HG03175 (cell line): ENCODE results near the gene HDDC3.

Experiments used
- ATAC-seq: cut with Tn5 transposase; IDR thresholded peaks from one replicate; pipeline ENCODE4 v1.9.1; 2021; ENCODE audit warnings: mild to moderate bottlenecking, moderate library complexity; ENCODE audit not compliant: unreplicated experiment

The HDDC3 gene

GRCh38 chr15:90895571-90896117, 36.7 kb downstream of the HDDC3 start:
- ATAC-seq, result no peak

GRCh38 chr15:90893175-90894090, 38.9 kb downstream of the HDDC3 start:
- ATAC-seq, result no peak

DNA sequence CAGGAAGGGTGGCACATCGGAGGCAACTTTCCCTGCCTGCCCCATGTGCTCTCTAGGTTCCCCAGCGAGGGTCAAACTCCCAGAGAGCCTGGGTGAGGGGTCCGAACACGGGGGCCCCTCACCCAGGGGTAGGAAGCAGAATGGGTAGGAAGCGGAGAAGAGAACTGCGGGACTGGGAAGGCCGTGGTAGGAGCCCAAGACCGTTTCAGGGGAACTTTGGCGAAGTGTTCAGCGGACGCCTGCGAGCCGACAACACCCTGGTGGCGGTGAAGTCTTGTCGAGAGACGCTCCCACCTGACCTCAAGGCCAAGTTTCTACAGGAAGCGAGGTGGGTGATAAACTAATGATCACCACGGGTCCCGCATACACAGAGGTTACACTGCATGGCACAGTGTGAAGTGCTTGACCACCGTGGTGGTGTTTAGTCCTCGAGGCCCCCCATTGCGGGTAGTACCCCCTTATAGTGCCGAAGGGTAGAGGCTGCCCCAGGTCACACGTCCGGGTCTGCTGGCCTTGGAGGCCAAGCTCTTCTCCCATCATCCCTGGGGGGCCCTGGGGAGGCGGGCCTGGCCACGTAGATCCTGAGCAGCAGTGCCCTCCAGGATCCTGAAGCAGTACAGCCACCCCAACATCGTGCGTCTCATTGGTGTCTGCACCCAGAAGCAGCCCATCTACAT, 39.7 kb downstream of the HDDC3 start:
- no peak for ATAC-seq

DNA sequence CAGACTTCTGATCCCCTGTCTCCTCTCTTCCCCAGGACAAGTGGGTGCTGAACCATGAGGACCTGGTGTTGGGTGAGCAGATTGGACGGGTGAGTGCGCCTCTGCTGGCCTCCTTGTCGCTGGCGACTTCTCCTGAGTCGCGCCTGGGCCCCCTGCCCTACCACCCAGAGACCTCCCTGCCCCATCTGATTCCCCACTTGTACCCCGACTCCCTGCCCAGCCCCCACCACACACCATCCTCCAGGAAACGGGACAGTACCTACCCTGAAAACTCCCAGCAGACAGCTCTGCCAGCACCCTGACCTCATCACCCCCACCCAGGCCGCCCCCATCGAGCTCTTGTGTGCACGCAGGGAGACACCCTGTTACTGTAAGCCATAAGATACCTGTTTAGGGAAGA, 40.3 kb downstream of the HDDC3 start:
- ATAC-seq, result no peak

GRCh38 chr15:90891346-90891949, 40.9 kb downstream of the HDDC3 start:
- ATAC-seq, result no peak

DNA sequence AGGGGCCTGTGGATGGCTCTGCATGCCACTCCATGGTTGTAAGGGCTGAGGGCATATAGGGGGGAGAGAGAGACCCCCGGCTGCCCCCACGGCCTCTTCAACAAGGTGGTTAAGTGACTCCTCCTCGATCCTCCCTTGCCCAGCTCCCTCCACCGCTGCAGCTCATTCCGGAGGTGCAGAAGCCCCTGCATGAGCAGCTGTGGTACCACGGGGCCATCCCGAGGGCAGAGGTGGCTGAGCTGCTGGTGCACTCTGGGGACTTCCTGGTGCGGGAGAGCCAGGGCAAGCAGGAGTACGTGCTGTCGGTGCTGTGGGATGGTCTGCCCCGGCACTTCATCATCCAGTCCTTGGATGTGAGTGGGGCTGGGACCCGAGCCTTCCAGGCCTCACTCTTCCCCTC, 41.5 kb downstream of the HDDC3 start:
- no peak for ATAC-seq

GRCh38 chr15:90889736-90890456, 42.5 kb downstream of the HDDC3 start:
- ATAC-seq, result no peak

- no peak for ATAC-seq
Measured at GRCh38 chr15:90889313-90889730, 43.0 kb downstream of the HDDC3 start.

- ATAC-seq, result no peak
Measured at GRCh38 chr15:90887037-90887481, 45.3 kb downstream of the HDDC3 start.

- no peak for ATAC-seq
Measured at GRCh38 chr15:90886291-90886614, 46.1 kb downstream of the HDDC3 start.

DNA sequence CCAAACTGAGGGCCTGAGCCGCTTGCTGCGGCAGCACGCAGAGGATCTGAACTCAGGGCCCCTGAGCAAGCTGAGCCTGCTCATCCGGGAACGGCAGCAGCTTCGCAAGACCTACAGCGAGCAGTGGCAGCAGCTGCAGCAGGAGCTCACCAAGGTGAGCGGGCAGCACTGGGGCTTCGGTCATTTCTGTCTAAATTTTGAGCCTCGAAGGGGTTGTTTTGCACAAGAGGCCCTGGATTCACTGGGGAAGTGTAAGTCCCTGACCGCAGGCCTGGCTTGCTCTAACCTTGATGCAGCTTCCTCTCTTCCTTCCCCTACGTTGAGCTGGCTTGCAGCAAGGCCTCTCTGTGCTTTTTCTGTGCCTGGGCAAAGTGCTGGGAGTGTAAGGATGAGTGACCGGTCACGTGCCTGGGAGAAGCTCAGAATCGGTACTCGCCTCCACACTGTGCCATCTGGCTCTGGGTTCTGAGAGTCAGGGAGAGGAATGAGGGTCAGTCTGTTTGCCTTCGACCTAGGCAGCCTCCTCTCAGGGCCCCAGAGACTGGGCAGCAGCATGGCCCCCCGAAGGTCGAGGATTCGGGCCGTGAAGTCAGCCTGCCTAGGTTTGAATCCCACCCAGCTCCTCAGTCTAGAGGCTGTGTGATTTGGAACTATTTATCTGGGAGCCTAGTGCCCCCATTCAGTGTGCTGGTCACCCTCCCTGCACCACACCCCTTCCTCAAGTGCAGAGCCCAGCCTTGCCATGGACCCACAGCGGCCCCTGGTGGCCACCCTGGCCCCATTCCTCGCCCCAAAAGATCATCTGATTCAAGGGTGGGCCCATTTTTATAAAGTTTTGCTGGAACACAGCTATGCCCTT, 46.7 kb downstream of the HDDC3 start:
- ATAC-seq, result peak; percentile 54

GRCh38 chr15:90884719-90885431, 47.5 kb downstream of the HDDC3 start:
- ATAC-seq, result no peak

DNA sequence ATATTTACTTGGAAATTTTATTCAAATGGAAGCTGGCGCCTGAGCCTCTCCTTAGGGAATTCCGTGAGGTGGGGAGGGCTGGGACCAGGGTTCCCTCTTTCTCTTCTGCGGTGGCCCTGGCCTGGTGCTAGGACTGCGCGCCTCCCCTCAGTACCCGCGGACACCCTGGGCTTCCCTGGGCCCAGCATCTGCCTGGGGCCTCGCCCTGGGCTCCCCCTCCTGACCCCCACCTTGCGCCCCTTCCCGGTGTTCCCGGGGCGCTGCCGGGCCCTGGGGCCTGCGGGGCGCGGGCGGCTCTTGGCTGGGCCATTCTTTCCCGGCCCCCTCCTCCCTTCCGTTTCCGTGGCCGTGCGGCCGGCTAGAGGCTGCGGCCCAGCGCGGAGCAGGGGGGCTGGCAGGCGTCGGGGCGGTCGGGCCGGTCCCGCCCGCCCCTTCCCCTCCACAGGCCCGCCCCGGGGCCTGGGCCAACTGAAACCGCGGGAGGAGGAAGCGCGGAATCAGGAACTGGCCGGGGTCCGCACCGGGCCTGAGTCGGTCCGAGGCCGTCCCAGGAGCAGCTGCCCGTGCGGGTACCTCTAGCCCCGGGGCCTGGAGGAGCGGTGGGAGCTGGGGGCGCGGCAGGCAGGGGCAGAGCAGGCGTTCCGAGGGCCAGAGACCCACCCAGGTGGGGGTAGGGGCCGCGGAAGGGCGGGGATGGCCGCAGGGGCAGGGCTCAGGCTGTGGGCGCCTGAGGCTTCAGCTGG, 48.2 kb downstream of the HDDC3 start, which contains the start of gene FES:
TSS of gene FES (plus strand) at position 529 of the 743 bp plus-strand sequence. CDS start 542 bp downstream, outside the sequence.
- ATAC-seq, result no peak

DNA sequence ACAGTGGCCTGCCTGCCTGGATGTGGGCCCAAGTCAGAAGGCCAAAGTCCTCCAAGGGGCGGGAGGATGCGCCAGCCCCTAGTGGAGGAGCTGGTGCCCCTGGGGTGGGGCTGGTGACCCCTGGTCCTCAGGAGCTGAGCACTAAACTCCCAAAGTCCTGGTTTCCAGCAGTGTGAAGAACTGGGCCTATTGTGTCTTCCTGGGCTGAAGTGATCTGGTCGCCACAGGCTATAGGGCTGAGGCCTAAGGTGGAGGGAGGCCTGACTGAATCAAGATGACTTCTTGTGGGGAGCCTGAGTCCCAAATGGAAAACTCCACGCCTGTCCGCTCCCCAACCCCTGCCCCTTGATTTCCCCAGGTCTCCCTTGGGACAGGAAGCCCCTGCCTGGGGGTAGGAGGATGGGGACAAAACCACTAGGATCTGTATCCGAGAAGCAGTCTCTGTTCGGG, 48.8 kb downstream of the HDDC3 start:
- no peak for ATAC-seq

DNA sequence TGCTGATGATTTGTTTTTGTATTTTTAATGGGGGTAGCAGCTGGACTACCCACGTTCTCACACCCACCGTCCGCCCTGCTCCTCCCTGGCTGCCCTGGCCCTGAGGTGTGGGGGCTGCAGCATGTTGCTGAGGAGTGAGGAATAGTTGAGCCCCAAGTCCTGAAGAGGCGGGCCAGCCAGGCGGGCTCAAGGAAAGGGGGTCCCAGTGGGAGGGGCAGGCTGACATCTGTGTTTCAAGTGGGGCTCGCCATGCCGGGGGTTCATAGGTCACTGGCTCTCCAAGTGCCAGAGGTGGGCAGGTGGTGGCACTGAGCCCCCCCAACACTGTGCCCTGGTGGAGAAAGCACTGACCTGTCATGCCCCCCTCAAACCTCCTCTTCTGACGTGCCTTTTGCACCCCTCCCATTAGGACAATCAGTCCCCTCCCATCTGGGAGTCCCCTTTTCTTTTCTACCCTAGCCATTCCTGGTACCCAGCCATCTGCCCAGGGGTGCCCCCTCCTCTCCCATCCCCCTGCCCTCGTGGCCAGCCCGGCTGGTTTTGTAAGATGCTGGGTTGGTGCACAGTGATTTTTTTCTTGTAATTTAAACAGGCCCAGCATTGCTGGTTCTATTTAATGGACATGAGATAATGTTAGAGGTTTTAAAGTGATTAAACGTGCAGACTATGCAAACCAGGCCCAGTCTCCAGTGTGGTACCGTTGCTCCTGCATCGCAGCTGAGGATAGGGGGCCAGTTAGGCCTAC, 49.4 kb downstream of the HDDC3 start:
- no peak for ATAC-seq

DNA sequence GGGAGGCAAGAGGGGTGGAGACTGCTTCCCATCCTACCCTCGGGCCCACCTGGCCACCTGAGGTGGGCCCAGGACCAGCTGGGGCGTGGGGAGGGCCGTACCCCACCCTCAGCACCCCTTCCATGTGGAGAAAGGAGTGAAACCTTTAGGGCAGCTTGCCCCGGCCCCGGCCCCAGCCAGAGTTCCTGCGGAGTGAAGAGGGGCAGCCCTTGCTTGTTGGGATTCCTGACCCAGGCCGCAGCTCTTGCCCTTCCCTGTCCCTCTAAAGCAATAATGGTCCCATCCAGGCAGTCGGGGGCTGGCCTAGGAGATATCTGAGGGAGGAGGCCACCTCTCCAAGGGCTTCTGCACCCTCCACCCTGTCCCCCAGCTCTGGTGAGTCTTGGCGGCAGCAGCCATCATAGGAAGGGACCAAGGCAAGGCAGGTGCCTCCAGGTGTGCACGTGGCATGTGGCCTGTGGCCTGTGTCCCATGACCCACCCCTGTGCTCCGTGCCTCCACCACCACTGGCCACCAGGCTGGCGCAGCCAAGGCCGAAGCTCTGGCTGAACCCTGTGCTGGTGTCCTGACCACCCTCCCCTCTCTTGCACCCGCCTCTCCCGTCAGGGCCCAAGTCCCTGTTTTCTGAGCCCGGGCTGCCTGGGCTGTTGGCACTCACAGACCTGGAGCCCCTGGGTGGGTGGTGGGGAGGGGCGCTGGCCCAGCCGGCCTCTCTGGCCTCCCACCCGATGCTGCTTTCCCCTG, 50.2 kb downstream of the HDDC3 start:
- no peak for ATAC-seq
